ENCODE measurements around the gene DEFB131A.
A peak's percentile ranks its signal among the peaks of the same experiment; 100 is the strongest.
"Not testable (repeated sequence)": the region's sequence is repeated elsewhere in the genome, so short reads cannot be mapped to it uniquely, and the experiment has no call there.

DEFB131A gene

GRCh38 chr4:9495443-9495842 is 51.2 kb downstream of the DEFB131A start:
- DNase-seq: peak; percentile 22 to 80

- DNase-seq: not testable (repeated sequence)
These were observed 53.6 kb downstream of the DEFB131A start for GRCh38 chr4:9497575-9498467.

- not testable (repeated sequence) for DNase-seq
These were observed 54.3 kb downstream of the DEFB131A start for GRCh38 chr4:9498468-9499040.

- DNase-seq: not testable (repeated sequence)
These were observed 55.8 kb downstream of the DEFB131A start for GRCh38 chr4:9499974-9500487.
